ENCODE data around the gene AFMID.

The AFMID gene

GRCh38 chr17:78255029-78255656 is 68.0 kb downstream of the AFMID start:
- no peak for DNase-seq (ENCODE audit: low read depth in 2 of 2)

GRCh38 chr17:78255953-78256706 is 69.0 kb downstream of the AFMID start:
- no peak for DNase-seq (ENCODE audit: low read depth in 2 of 2)

GRCh38 chr17:78256707-78257591 is 69.8 kb downstream of the AFMID start:
- DNase-seq (ENCODE audit: low read depth in 2 of 2) = no peak
